PC-3 (cell line): ENCODE results near the gene LIN28A. TPM values are rescaled to one million over a fixed set of nuclear protein-coding genes. Genes with fewer than 3 reads are reported as not detected.

ENCODE experiments used
- ATAC-seq: fragments of 200-7000 bp; cut with Tn5 transposase; 2 replicates; pipeline ENCODE4 v1.9.1; 2020; ENCODE audit warnings: mild to moderate bottlenecking, moderate library complexity
- BruUV-seq: library from RNA; stranded (reverse); fragments of 400-500 nt; replicated peaks from 2 replicates; lab custom pipeline; 2021; lab: Mats Ljungman, UMichigan
- CTCF ChIA-PET: fragments of 300-600 bp; sonication (Branson Sonifier 250); formaldehyde crosslinking; loops from one replicate; lab custom pipeline; 2022; ENCODE audit warnings: antibody characterized with exemption; lab: Charles Lee
- POLR2A ChIA-PET: fragments of 300-600 bp; sonication (Branson Sonifier 250); formaldehyde crosslinking; loops from one replicate; lab custom pipeline; 2022; ENCODE audit warnings: antibody characterized with exemption; ENCODE audit not compliant: unreplicated experiment; lab: Charles Lee
- DNase-seq: peaks from one replicate; pipeline ENCODE4 v3.0.0-alpha.2; 2015
- H2AFZ ChIP-seq: fragments of 300-600 bp; sonication (generic); 2 replicates; pipeline ENCODE4 v1.6.0; 2016; ENCODE audit warnings: antibody characterized with exemption, low read length
- H3F3A ChIP-seq: fragments of 300-600 bp; sonication (generic); one replicate; pipeline ENCODE4 v1.6.0; 2017; ENCODE audit warnings: antibody characterized with exemption, low read length, control low read depth, mild to moderate bottlenecking; ENCODE audit not compliant: unreplicated experiment
- H3K27ac ChIP-seq: fragments of 300-600 bp; sonication (generic); 2 replicates; pipeline ENCODE4 v1.5.1; 2016; ENCODE audit warnings: mild to moderate bottlenecking, low read length
- H3K27me3 ChIP-seq: fragments of 300-600 bp; sonication (generic); 2 replicates; pipeline ENCODE4 v1.6.1; 2016; ENCODE audit warnings: low read length, mixed read lengths
- H3K36me3 ChIP-seq: fragments of 300-600 bp; sonication (generic); 2 replicates; pipeline ENCODE4 v1.6.1; 2016; ENCODE audit warnings: low read depth, mixed run types, low read length, mixed read lengths
- H3K4me1 ChIP-seq: fragments of 300-600 bp; sonication (generic); 2 replicates; pipeline ENCODE4 v1.5.1; 2016; ENCODE audit warnings: low read length; ENCODE audit not compliant: insufficient read depth
- H3K4me2 ChIP-seq: fragments of 300-600 bp; sonication (generic); 2 replicates; pipeline ENCODE4 v1.6.0; 2016; ENCODE audit warnings: low read length
- H3K4me3 ChIP-seq: fragments of 300-600 bp; sonication (generic); 2 replicates; pipeline ENCODE4 v1.5.1; 2016; ENCODE audit warnings: mild to moderate bottlenecking, low read length, mixed read lengths
- H3K79me2 ChIP-seq: fragments of 300-600 bp; sonication (generic); 2 replicates; pipeline ENCODE4 v1.6.1; 2017; ENCODE audit warnings: low read length, mixed read lengths
- H3K9ac ChIP-seq: fragments of 300-600 bp; sonication (generic); 2 replicates; pipeline ENCODE4 v1.6.0; 2016; ENCODE audit warnings: mild to moderate bottlenecking, low read length
- H3K9me2 ChIP-seq: fragments of 300-600 bp; sonication (generic); replicated peaks from 2 replicates; pipeline ENCODE4 v1.6.1; 2016; ENCODE audit warnings: mixed run types, low read length, mixed read lengths
- H3K9me3 ChIP-seq: fragments of 300-600 bp; sonication (generic); 2 replicates; pipeline ENCODE4 v1.6.1; 2016; ENCODE audit warnings: low read length, mixed read lengths
- H4K20me1 ChIP-seq: fragments of 300-600 bp; sonication (generic); 2 replicates; pipeline ENCODE4 v1.6.1; 2016; ENCODE audit warnings: low read length, mixed read lengths
- CTCF ChIP-seq: fragments of 300-600 bp; sonication (generic); conservative IDR thresholded peaks from 2 replicates; pipeline ENCODE4 v1.5.1; 2017; ENCODE audit warnings: antibody characterized with exemption, low read depth, mild to moderate bottlenecking, low read length
- EZH2 ChIP-seq: fragments of 300-600 bp; sonication (generic); IDR thresholded peaks from one replicate; pipeline ENCODE4 v1.6.1; 2017; ENCODE audit warnings: antibody characterized with exemption, mild to moderate bottlenecking, low read length; ENCODE audit not compliant: unreplicated experiment
- EZH2phosphoT487 ChIP-seq: fragments of 300-600 bp; sonication (generic); IDR thresholded peaks from 2 replicates; pipeline ENCODE4 v1.6.1; 2018; ENCODE audit warnings: mild to moderate bottlenecking, antibody characterized with exemption, low read length, borderline replicate concordance
- intact Hi-C: fragments of 100-400 bp; cut with micrococcal nuclease; formaldehyde crosslinking; loops from 2 replicates; pipeline ENCODE4 v1.9.0; 2023
- total RNA-seq: library from RNA; depleted of rRNA; stranded (reverse); fragments of >200 nt; gene quantifications from 2 replicates; pipeline ENCODE4 v1.2.3, GENCODE V29; 2014

LIN28A gene
- total RNA-seq, 1 experiment from 2014 or later, result not detected

- Histone ChIP-seq H3K4me3 (no peak overlapping the region), H3K79me2 (no peaks in the 10 kb centered on the region), H3K9me2 (no peaks in the 10 kb centered on the region), H4K20me1 (no peaks in the 10 kb centered on the region), H3K4me1 (peaks cover 29% of the 10 kb centered on the region), H3K36me3 (no peaks in the 10 kb centered on the region), H3F3A (no peaks in the 10 kb centered on the region), H3K4me2 (no peak overlapping the region), H3K27ac (no peak overlapping the region), H2AFZ (no peak overlapping the region), H3K9ac (no peak overlapping the region), H3K9me3 (no peaks in the 10 kb centered on the region), H3K27me3 (no peaks in the 10 kb centered on the region)
- ATAC-seq (no peak), DNase-seq (no peak)
- TF ChIP-seq EZH2phosphoT487 (no peak), EZH2 (no peak), CTCF (no peak)
- no TSS peak for BruUV-seq
- ChIA-PET POLR2A (interaction anchor here (0.6 kb wide), 1 partner anchor 322 kb away, joined by 3 read pairs; no protein-coding TSS in a partner anchor), CTCF (interaction anchor here (0.6 kb wide), 1 partner anchor 276 kb away, joined by 3 read pairs; no protein-coding TSS in a partner anchor)
- intact Hi-C loops, result no loop called here
Observed at GRCh38 chr1:26401891-26402290, 8.7 kb upstream of the LIN28A start.

GRCh38 chr1:26403656-26404055 lies 7.0 kb upstream of the LIN28A start:
- Histone ChIP-seq H3K9me3 (no peaks in the 10 kb centered on the region), H3K9ac (no peak overlapping the region), H3K4me3 (no peak overlapping the region), H3K27me3 (no peaks in the 10 kb centered on the region), H4K20me1 (no peaks in the 10 kb centered on the region), H3K4me2 (no peak overlapping the region), H3F3A (no peaks in the 10 kb centered on the region), H3K79me2 (no peaks in the 10 kb centered on the region), H3K27ac (no peak overlapping the region), H3K9me2 (no peaks in the 10 kb centered on the region), H3K36me3 (no peaks in the 10 kb centered on the region), H3K4me1 (peaks cover 29% of the 10 kb centered on the region), H2AFZ (no peak overlapping the region)
- DNase-seq, result no peak
- TF ChIP-seq CTCF, result no peak
- no peak for TF ChIP-seq EZH2phosphoT487
- no peak for TF ChIP-seq EZH2
- ChIA-PET POLR2A (no interaction called here), CTCF (no interaction called here)
- intact Hi-C loops, result no loop called here
- no peak for ATAC-seq
- BruUV-seq, result no TSS peak

- BruUV-seq, result no TSS peak
Observed at GRCh38 chr1:26404641-26405040, 6.0 kb upstream of the LIN28A start.

More at GRCh38 chr1:26404641-26405040, 6.0 kb upstream of the LIN28A start:
- Histone ChIP-seq H3K9me2 (no peaks in the 10 kb centered on the region), H3K27me3 (no peaks in the 10 kb centered on the region), H4K20me1 (no peaks in the 10 kb centered on the region), H3K9ac (no peak overlapping the region), H3K9me3 (no peaks in the 10 kb centered on the region), H3K4me1 (peaks cover 29% of the 10 kb centered on the region), H3K27ac (peak overlapping the region; percentile 48), H3K79me2 (no peaks in the 10 kb centered on the region), H3K36me3 (no peaks in the 10 kb centered on the region), H2AFZ (no peak overlapping the region), H3F3A (no peaks in the 10 kb centered on the region), H3K4me2 (peak overlapping the region; percentile 61), H3K4me3 (no peak overlapping the region; the same call in 1 of the 2 replicates)
- peak; percentile 81 for DNase-seq
- ChIA-PET CTCF (interaction anchor here (0.5 to 2.1 kb wide), 2 partner anchors 13 to 97 kb away, joined by 4 to 6 read pairs; no protein-coding TSS in a partner anchor), POLR2A (interaction anchor here (0.6 kb wide), 1 partner anchor 21 kb away, joined by 5 read pairs; no protein-coding TSS in a partner anchor)
- intact Hi-C loops, result no loop called here
- ATAC-seq, result peak; percentile 89
- TF ChIP-seq CTCF (no peak), EZH2 (no peak), EZH2phosphoT487 (no peak)
